DOHH2 (cell line): ENCODE measurements around the gene REEP1.

Source experiments
- H3F3A ChIP-seq: fragments of 200-600 bp; sonication (generic), shearing (Covaris generic); 2 replicates; pipeline ENCODE4 v1.6.0; 2016; ENCODE audit warnings: antibody characterized with exemption, mild to moderate bottlenecking; ENCODE audit not compliant: control insufficient read depth, insufficient read depth
- H3K27ac ChIP-seq: fragments of 200-600 bp; sonication (generic); 2 replicates; pipeline ENCODE4 v1.5.1; 2014; ENCODE audit warnings: low read depth, mild to moderate bottlenecking, low read length, moderate library complexity
- H3K27me3 ChIP-seq: fragments of 200-600 bp; sonication (generic); 2 replicates; pipeline ENCODE4 v1.6.1; 2014; ENCODE audit warnings: mild to moderate bottlenecking, low read length, mixed read lengths; ENCODE audit not compliant: control insufficient read depth
- H3K36me3 ChIP-seq: fragments of 200-600 bp; sonication (generic); 2 replicates; pipeline ENCODE4 v1.6.1; 2014; ENCODE audit warnings: mild to moderate bottlenecking, low read length, moderate library complexity, mixed read lengths; ENCODE audit not compliant: control insufficient read depth
- H3K4me1 ChIP-seq: fragments of 200-600 bp; sonication (generic); 2 replicates; pipeline ENCODE4 v1.6.1; 2014; ENCODE audit warnings: mild to moderate bottlenecking, low read length, mixed read lengths; ENCODE audit not compliant: control insufficient read depth
- H3K4me2 ChIP-seq: fragments of 200-600 bp; sonication (generic); 2 replicates; pipeline ENCODE4 v1.6.0; 2014; ENCODE audit warnings: mild to moderate bottlenecking, low read length, moderate library complexity
- H3K4me3 ChIP-seq: fragments of 200-600 bp; sonication (generic); 2 replicates; pipeline ENCODE4 v1.5.1; 2014; ENCODE audit warnings: mild to moderate bottlenecking, low read length, mixed read lengths
- H3K79me2 ChIP-seq: fragments of 200-600 bp; sonication (generic); 2 replicates; pipeline ENCODE4 v1.6.1; 2014; ENCODE audit warnings: mild to moderate bottlenecking, low read length, mixed read lengths; ENCODE audit not compliant: control insufficient read depth
- H3K9me2 ChIP-seq: fragments of 200-600 bp; sonication (generic); replicated peaks from 2 replicates; pipeline ENCODE4 v1.6.1; 2014; ENCODE audit warnings: mild to moderate bottlenecking, low read length, mixed read lengths; ENCODE audit not compliant: control insufficient read depth
- H3K9me3 ChIP-seq: fragments of 200-600 bp; sonication (generic); 2 replicates; pipeline ENCODE4 v1.6.1; 2014; ENCODE audit warnings: antibody characterized with exemption, low read length, mixed read lengths; ENCODE audit not compliant: control insufficient read depth, insufficient read depth
- H4K20me1 ChIP-seq: fragments of 200-600 bp; sonication (generic); 2 replicates; pipeline ENCODE4 v1.6.0; 2014; ENCODE audit warnings: low read depth, mild to moderate bottlenecking, antibody characterized with exemption, low read length, moderate library complexity; ENCODE audit not compliant: control insufficient read depth, insufficient read depth
- CTCF ChIP-seq: fragments of 200-600 bp; sonication (generic); IDR thresholded peaks from one replicate; pipeline ENCODE4 v1.5.1; 2014; ENCODE audit warnings: antibody characterized with exemption, mild to moderate bottlenecking, low read depth, low read length; ENCODE audit not compliant: poor library complexity, severe bottlenecking
- EZH2phosphoT487 ChIP-seq: fragments of 200-600 bp; sonication (generic); IDR thresholded peaks from 2 replicates; pipeline ENCODE4 v1.6.1; 2017; ENCODE audit warnings: borderline replicate concordance, mild to moderate bottlenecking, antibody characterized with exemption, low read length, moderate library complexity, mixed read lengths

The REEP1 gene

GRCh38 chr2:86238354-86238753 is 99.1 kb downstream of the REEP1 start:
- Histone ChIP-seq H3K27me3 (no peaks in the 10 kb centered on the region), H3K9me3 (no peaks in the 10 kb centered on the region), H3K27ac (peak overlapping the region; percentile 16; the same call in 1 of the 2 replicates), H3K79me2 (no peaks in the 10 kb centered on the region), H3K36me3 (no peaks in the 10 kb centered on the region), H3K4me3 (peak overlapping the region; percentile 8; the same call in 1 of the 2 replicates), H4K20me1 (no peaks in the 10 kb centered on the region), H3K4me2 (peak overlapping the region; percentile 38), H3K4me1 (peaks cover 52% of the 10 kb centered on the region), H3F3A (no peaks in the 10 kb centered on the region), H3K9me2 (no peaks in the 10 kb centered on the region)
- TF ChIP-seq CTCF (no peak), EZH2phosphoT487 (no peak)

GRCh38 chr2:86237172-86237571 is 100.3 kb downstream of the REEP1 start:
- Histone ChIP-seq H3K27ac (no peak overlapping the region), H3K79me2 (no peaks in the 10 kb centered on the region), H3K4me2 (peak overlapping the region; percentile 38; the same call in 1 of the 2 replicates), H3K4me1 (peaks cover 48% of the 10 kb centered on the region), H3F3A (no peaks in the 10 kb centered on the region), H3K4me3 (no peak overlapping the region), H3K9me2 (no peaks in the 10 kb centered on the region), H4K20me1 (no peaks in the 10 kb centered on the region), H3K36me3 (no peaks in the 10 kb centered on the region), H3K27me3 (no peaks in the 10 kb centered on the region), H3K9me3 (no peaks in the 10 kb centered on the region)
- TF ChIP-seq CTCF (no peak), EZH2phosphoT487 (no peak)

- Histone ChIP-seq H3F3A (no peaks in the 10 kb centered on the region), H4K20me1 (no peaks in the 10 kb centered on the region), H3K36me3 (no peaks in the 10 kb centered on the region), H3K4me2 (no peak overlapping the region), H3K27me3 (no peaks in the 10 kb centered on the region), H3K4me1 (peaks cover 30% of the 10 kb centered on the region), H3K27ac (no peak overlapping the region), H3K4me3 (no peak overlapping the region), H3K79me2 (no peaks in the 10 kb centered on the region), H3K9me2 (no peaks in the 10 kb centered on the region), H3K9me3 (no peaks in the 10 kb centered on the region)
- no peak for TF ChIP-seq CTCF
- no peak for TF ChIP-seq EZH2phosphoT487
Observed at GRCh38 chr2:86235196-86235980, 102.0 kb downstream of the REEP1 start.
